DND-41 (cell line): ENCODE measurements around the gene MORN5.

Source experiments
- ATAC-seq: fragments of 200-7000 bp; cut with Tn5 transposase; 3 replicates; pipeline ENCODE4 v1.9.1; 2021; ENCODE audit warnings: low read depth; ENCODE audit not compliant: insufficient read depth
- DNase-seq: peaks from one replicate; pipeline ENCODE4 v3.0.0-alpha.2; 2020
- H2AFZ ChIP-seq: 2 replicates; pipeline ENCODE4 v1.6.0; 2012; ENCODE audit warnings: low read depth, low read length
- H3K27ac ChIP-seq: 2 replicates; pipeline ENCODE4 v1.5.1; 2012; ENCODE audit warnings: low read length, inconsistent platforms
- H3K27me3 ChIP-seq: fragments of 200-600 bp; sonication (generic); 2 replicates; pipeline ENCODE4 v1.6.0; 2012; ENCODE audit warnings: low read length, mild to moderate bottlenecking, inconsistent platforms; ENCODE audit not compliant: insufficient read depth, poor library complexity
- H3K36me3 ChIP-seq: 2 replicates; pipeline ENCODE4 v1.5.1; 2012; ENCODE audit warnings: low read length, inconsistent platforms; ENCODE audit not compliant: insufficient read depth
- H3K4me1 ChIP-seq: 2 replicates; pipeline ENCODE4 v1.5.1; 2012; ENCODE audit warnings: mild to moderate bottlenecking, low read length; ENCODE audit not compliant: insufficient read depth
- H3K4me2 ChIP-seq: 2 replicates; pipeline ENCODE4 v1.6.0; 2012; ENCODE audit warnings: mild to moderate bottlenecking, moderate library complexity, low read length, inconsistent platforms; ENCODE audit not compliant: insufficient read depth
- H3K4me3 ChIP-seq, 2 experiments: fragments of 200-600 bp in 1 of 2; shearing (Covaris generic) in 1 of 2; 2 replicates each; pipeline ENCODE4 v1.5.1; 2012 to 2016; ENCODE audit warnings: inconsistent platforms in 2 of 2, low read length in 2 of 2, mild to moderate bottlenecking in 2 of 2, low read depth in 1 of 2, moderate library complexity in 1 of 2
- H3K79me2 ChIP-seq: 2 replicates; pipeline ENCODE4 v1.6.0; 2012; ENCODE audit warnings: low read length, inconsistent platforms; ENCODE audit not compliant: insufficient read depth
- H3K9ac ChIP-seq: 2 replicates; pipeline ENCODE4 v1.6.0; 2012; ENCODE audit warnings: low read depth, mild to moderate bottlenecking, inconsistent platforms, low read length, moderate library complexity
- H3K9me3 ChIP-seq: 2 replicates; pipeline ENCODE4 v1.5.1; 2012; ENCODE audit warnings: low read length, moderate library complexity, mild to moderate bottlenecking, inconsistent platforms; ENCODE audit not compliant: insufficient read depth, severe bottlenecking
- H4K20me1 ChIP-seq: 2 replicates; pipeline ENCODE4 v1.6.0; 2012; ENCODE audit warnings: low read length; ENCODE audit not compliant: insufficient read depth
- CTCF ChIP-seq: IDR thresholded peaks from 2 replicates; pipeline ENCODE4 v1.5.1; 2012; ENCODE audit warnings: borderline replicate concordance, low read length, moderate library complexity, mild to moderate bottlenecking; ENCODE audit not compliant: poor library complexity, severe bottlenecking; ENCODE audit errors: extremely low read depth
- EZH2 ChIP-seq: IDR thresholded peaks from 3 replicates; pipeline ENCODE4 v1.6.1; 2012; ENCODE audit warnings: borderline replicate concordance, low read depth, mild to moderate bottlenecking, moderate library complexity, low read length, inconsistent platforms; ENCODE audit not compliant: severe bottlenecking

The MORN5 gene

GRCh38 chr9:122197426-122197825, 37.7 kb downstream of the MORN5 start:
- H3K4me2 ChIP-seq, result no peak overlapping the region
- no peak overlapping the region for H2AFZ ChIP-seq
- H3K27ac ChIP-seq, result no peak overlapping the region
- H3K9me3 ChIP-seq, result no peaks in the 10 kb centered on the region
- no peaks in the 10 kb centered on the region for H3K4me1 ChIP-seq
- H3K27me3 ChIP-seq, result no peaks in the 10 kb centered on the region
- no peaks in the 10 kb centered on the region for H3K36me3 ChIP-seq
- ATAC-seq, result no peak
- no peaks in the 10 kb centered on the region for H3K79me2 ChIP-seq
- H4K20me1 ChIP-seq, result no peaks in the 10 kb centered on the region; the same call in 1 of the 2 replicates
- no peak for DNase-seq
- no peak overlapping the region for H3K4me3 ChIP-seq
- no peak overlapping the region for H3K9ac ChIP-seq
- no peak for TF ChIP-seq CTCF
- TF ChIP-seq EZH2, result no peak

GRCh38 chr9:122197882-122198281, 38.2 kb downstream of the MORN5 start:
- DNase-seq (no peak), ATAC-seq (no peak)
- Histone ChIP-seq H2AFZ (no peak overlapping the region), H3K9me3 (no peaks in the 10 kb centered on the region), H3K4me1 (no peaks in the 10 kb centered on the region), H3K27ac (no peak overlapping the region), H3K79me2 (no peaks in the 10 kb centered on the region), H3K4me3 (no peak overlapping the region), H3K4me2 (no peak overlapping the region), H3K36me3 (no peaks in the 10 kb centered on the region), H3K9ac (no peak overlapping the region), H3K27me3 (no peaks in the 10 kb centered on the region), H4K20me1 (no peaks in the 10 kb centered on the region)
- no peak for TF ChIP-seq EZH2
- TF ChIP-seq CTCF, result no peak

- Histone ChIP-seq H3K4me3 (no peak overlapping the region), H3K4me1 (no peaks in the 10 kb centered on the region), H3K36me3 (no peaks in the 10 kb centered on the region), H3K27ac (no peak overlapping the region), H3K9me3 (no peaks in the 10 kb centered on the region), H4K20me1 (0 out of 2 replicates have a peak, but pooled peaks cover 3% of the 10 kb centered on the region), H2AFZ (no peak overlapping the region), H3K9ac (no peak overlapping the region), H3K4me2 (no peak overlapping the region), H3K27me3 (no peaks in the 10 kb centered on the region), H3K79me2 (no peaks in the 10 kb centered on the region)
- no peak for TF ChIP-seq CTCF
- ATAC-seq (no peak), DNase-seq (no peak)
Observed at GRCh38 chr9:122200960-122201595, 41.4 kb downstream of the MORN5 start.

- Histone ChIP-seq H4K20me1 (0 out of 2 replicates have a peak, but pooled peaks cover 3% of the 10 kb centered on the region), H3K4me2 (no peak overlapping the region), H2AFZ (no peak overlapping the region), H3K4me3 (no peak overlapping the region), H3K79me2 (no peaks in the 10 kb centered on the region), H3K27ac (no peak overlapping the region), H3K9me3 (no peaks in the 10 kb centered on the region), H3K36me3 (no peaks in the 10 kb centered on the region), H3K9ac (no peak overlapping the region), H3K4me1 (no peaks in the 10 kb centered on the region), H3K27me3 (no peaks in the 10 kb centered on the region)
- TF ChIP-seq CTCF (no peak), EZH2 (no peak)
- DNase-seq, result no peak
- ATAC-seq, result no peak
Observed at GRCh38 chr9:122201641-122202040, 41.9 kb downstream of the MORN5 start.
